Uterus (tissue), 4 donors: ENCODE results near the gene TRNP1. TPM values are rescaled to one million over a fixed set of nuclear protein-coding genes. Genes with fewer than 3 reads are reported as not detected.
"Not testable (repeated sequence)": the region's sequence is repeated elsewhere in the genome, so short reads cannot be mapped to it uniquely, and the experiment has no call there.

ENCODE experiments used
- DNase-seq, 2 donors: peaks; one replicate each; pipeline ENCODE4 v3.0.0-alpha.2; 2019 to 2020
- H3K27ac ChIP-seq, 2 donors: fragments of 200-600 bp; sonication (generic); 1 replicate in 1 of 2; 2 replicates in 1 of 2; pipeline ENCODE4 v1.5.1; 2016 to 2018
- H3K27me3 ChIP-seq, 2 donors: fragments of 200-600 bp; sonication (generic); one replicate each; pipeline ENCODE4 v1.5.1; 2018 to 2019; ENCODE audit warnings: control low read depth in 1 of 2
- H3K36me3 ChIP-seq, 2 donors: fragments of 200-600 bp; sonication (generic); one replicate each; pipeline ENCODE4 v1.5.1; 2019; ENCODE audit warnings: control low read depth in 1 of 2
- H3K4me1 ChIP-seq, 2 donors: fragments of 200-600 bp; sonication (generic); one replicate each; pipeline ENCODE4 v1.5.1; 2018 to 2019; ENCODE audit warnings: control low read depth in 1 of 2
- H3K4me3 ChIP-seq, 2 donors: fragments of 200-600 bp; sonication (generic); 1 replicate in 1 of 2; 2 replicates in 1 of 2; pipeline ENCODE4 v1.5.1; 2018 to 2019; ENCODE audit warnings: mild to moderate bottlenecking in 1 of 2
- H3K9me3 ChIP-seq, 2 donors: fragments of 200-600 bp; sonication (generic); one replicate each; pipeline ENCODE4 v1.5.1; 2019; ENCODE audit warnings: control low read depth in 1 of 2
- POLR2A ChIP-seq, 2 donors: fragments of 450-650 bp; IDR thresholded peaks; one replicate each; pipeline ENCODE4 v1.6.1; 2016; ENCODE audit warnings: antibody characterized with exemption in 2 of 2, mild to moderate bottlenecking in 1 of 2, moderate library complexity in 1 of 2
- intact Hi-C: fragments of 100-400 bp; cut with DNase I; formaldehyde crosslinking; loops from one replicate; pipeline ENCODE4 v1.15.1; 2023; ENCODE audit warnings: low total_unique reads
- total RNA-seq, 4 donors: library from RNA; depleted of rRNA in 3 of 4; stranded (reverse); fragments of >200 nt in 3 of 4; gene quantifications; one replicate each; pipeline versions ENCODE4 v1.1.0 to v1.2.4, GENCODE V29; 2014 to 2023
- TF ChIP-seq, protein P1 (sequence below), 4 experiments: fragments of 200-600 bp in 2 of 4; fragments of 450-650 bp in 2 of 4; sonication (generic) in 2 of 4; IDR thresholded peaks; one replicate each; pipeline ENCODE4 v1.5.1; 2016 to 2019; ENCODE audit warnings: antibody characterized with exemption in 4 of 4, mild to moderate bottlenecking in 2 of 4, moderate library complexity in 1 of 4
- donor health status: DM: yes; HTN: yes; CAD: no.

TRNP1 gene, protein sequence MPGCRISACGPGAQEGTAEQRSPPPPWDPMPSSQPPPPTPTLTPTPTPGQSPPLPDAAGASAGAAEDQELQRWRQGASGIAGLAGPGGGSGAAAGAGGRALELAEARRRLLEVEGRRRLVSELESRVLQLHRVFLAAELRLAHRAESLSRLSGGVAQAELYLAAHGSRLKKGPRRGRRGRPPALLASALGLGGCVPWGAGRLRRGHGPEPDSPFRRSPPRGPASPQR
- total RNA-seq = 10 to 100 TPM in 2 of 4 donors, 1 to 10 TPM in 2; 1.5 to 11.9 (median 7.2) TPM

DNA sequence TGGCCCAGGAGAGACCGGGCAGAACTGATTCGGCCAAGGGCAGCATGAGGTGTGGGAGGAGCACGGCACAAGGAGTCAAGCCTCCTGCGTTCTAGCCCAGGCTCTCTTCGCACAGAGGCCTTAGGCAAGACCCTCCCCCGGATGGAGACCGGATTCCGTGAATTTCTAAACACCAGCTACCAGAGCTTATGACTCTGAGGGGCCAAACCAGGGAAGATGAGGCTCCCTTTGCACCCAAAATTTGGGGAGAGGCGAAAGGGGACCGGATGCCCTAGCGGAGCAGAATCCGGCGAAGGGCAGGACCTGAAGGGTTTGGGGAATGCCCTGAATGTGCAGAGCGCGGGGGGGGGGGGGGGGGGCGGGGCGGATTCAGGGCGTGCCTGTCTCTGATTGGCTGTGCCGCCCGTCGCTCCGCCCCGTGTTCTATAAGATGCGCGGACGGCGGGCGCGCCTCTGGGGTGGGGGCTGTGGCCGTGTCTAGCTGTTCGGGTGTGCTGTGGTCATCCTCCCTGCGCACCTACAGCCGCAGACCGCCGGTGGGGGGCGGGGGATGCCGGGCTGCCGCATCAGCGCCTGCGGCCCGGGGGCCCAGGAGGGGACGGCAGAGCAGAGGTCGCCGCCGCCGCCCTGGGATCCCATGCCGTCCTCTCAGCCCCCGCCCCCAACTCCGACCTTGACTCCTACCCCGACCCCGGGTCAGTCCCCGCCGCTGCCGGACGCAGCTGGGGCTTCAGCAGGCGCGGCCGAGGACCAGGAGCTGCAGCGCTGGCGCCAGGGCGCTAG lies at the start of gene TRNP1:
TSS of gene TRNP1 (plus strand) at position 456 of the 783 bp plus-strand sequence. CDS start at position 551, 95 bp downstream.
- Histone ChIP-seq H3K4me1 (no peaks in the 10 kb centered on the region), H3K27ac (peak within 1 kb of the TSS; percentile 36 to 74), H3K27me3 (no peaks in the 10 kb centered on the region), H3K36me3 (no peaks in the 10 kb centered on the region), H3K9me3 (no peaks in the 10 kb centered on the region), H3K4me3 (peak within 1 kb of the TSS; percentile 41 to 69)
- DNase-seq = peak; percentile 62 to 72
- intact Hi-C loops = no loop called here
- TF ChIP-seq POLR2A (IDR thresholded peaks at IDR 0.05) = peak; percentile 23 to 72
- TF ChIP-seq, protein P1, sequence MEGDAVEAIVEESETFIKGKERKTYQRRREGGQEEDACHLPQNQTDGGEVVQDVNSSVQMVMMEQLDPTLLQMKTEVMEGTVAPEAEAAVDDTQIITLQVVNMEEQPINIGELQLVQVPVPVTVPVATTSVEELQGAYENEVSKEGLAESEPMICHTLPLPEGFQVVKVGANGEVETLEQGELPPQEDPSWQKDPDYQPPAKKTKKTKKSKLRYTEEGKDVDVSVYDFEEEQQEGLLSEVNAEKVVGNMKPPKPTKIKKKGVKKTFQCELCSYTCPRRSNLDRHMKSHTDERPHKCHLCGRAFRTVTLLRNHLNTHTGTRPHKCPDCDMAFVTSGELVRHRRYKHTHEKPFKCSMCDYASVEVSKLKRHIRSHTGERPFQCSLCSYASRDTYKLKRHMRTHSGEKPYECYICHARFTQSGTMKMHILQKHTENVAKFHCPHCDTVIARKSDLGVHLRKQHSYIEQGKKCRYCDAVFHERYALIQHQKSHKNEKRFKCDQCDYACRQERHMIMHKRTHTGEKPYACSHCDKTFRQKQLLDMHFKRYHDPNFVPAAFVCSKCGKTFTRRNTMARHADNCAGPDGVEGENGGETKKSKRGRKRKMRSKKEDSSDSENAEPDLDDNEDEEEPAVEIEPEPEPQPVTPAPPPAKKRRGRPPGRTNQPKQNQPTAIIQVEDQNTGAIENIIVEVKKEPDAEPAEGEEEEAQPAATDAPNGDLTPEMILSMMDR (IDR thresholded peaks at IDR 0.05) = no peak

DNA sequence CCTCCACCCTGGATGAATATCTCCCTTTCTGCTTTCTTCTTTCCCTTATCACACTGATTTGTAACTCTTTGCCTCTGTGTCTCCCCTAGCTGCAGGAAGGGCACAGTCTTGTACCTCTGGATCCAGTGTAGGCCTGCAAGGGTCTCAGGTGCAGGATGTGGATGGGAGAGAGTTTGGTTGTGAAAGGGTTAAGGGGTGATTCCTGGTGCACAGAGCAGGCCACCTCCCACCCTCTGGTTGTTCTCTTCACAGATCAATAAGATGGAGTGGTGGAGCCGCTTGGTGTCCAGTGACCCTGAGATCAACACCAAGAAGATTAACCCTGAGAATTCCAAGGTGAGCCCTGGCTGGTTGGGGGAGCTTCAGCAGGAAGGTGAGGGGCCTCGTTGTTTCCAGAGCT lies 48.4 kb upstream of the TRNP1 start:
- TF ChIP-seq, protein P1 (IDR thresholded peaks at IDR 0.05) = no peak
- TF ChIP-seq POLR2A (IDR thresholded peaks at IDR 0.05) = no peak
- no peak for DNase-seq
- H3K27ac ChIP-seq = no peak overlapping the region
- H3K4me3 ChIP-seq = no peak overlapping the region
- H3K4me1 ChIP-seq = no peaks in the 10 kb centered on the region
- H3K9me3 ChIP-seq = no peaks in the 10 kb centered on the region
- H3K27me3 ChIP-seq = no peaks in the 10 kb centered on the region
- intact Hi-C loops = no loop called here
- H3K36me3 ChIP-seq = no peaks in the 10 kb centered on the region

DNA sequence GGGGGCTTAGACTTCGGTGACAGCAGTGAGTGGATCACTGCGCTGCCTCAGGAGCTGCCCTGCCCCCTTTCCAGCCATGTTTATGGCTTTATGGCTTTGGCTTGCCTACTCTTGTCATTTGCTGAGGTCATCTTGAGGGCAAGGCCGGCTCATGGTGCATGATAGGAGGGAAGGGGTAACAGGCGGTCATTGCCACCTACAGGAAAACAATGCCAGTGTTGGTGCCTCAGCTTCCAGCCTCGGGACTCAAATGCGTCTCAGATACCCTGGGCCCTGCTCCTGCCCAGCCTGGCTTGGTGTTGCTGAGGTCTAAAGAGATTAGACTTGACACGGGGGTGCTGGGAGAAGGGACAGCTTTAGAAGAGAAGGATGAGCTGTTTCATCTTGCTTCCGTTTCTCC lies 47.8 kb upstream of the TRNP1 start:
- H3K4me3 ChIP-seq = no peak overlapping the region
- no peaks in the 10 kb centered on the region for H3K36me3 ChIP-seq
- no peak overlapping the region for H3K27ac ChIP-seq
- TF ChIP-seq POLR2A (IDR thresholded peaks at IDR 0.05) = no peak
- TF ChIP-seq, protein P1 (IDR thresholded peaks at IDR 0.05) = no peak
- intact Hi-C loops = no loop called here
- H3K9me3 ChIP-seq = no peaks in the 10 kb centered on the region
- DNase-seq = no peak
- H3K27me3 ChIP-seq = no peaks in the 10 kb centered on the region
- H3K4me1 ChIP-seq = no peaks in the 10 kb centered on the region

DNA sequence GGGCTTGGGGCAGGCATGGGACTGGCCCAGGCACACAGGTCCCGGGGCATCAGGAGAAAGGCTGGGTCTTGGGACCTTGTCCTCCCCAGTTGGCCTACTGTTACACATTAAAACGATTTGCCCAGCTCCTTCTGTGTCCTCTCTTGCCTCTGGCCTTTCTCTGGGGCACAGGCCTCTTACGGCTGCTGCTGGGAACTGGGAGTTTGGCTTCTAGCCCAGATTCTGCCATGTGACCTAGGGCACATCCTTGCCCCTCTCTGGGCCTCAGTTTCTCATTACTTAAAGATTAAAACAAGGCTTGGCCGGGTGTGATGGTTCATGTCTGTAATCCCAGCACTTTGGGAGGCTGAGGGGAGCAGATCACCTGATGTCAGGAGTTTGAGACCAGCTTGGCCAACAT lies 47.2 kb upstream of the TRNP1 start:
- intact Hi-C loops = no loop called here
- H3K4me1 ChIP-seq = no peaks in the 10 kb centered on the region
- no peaks in the 10 kb centered on the region for H3K9me3 ChIP-seq
- no peaks in the 10 kb centered on the region for H3K27me3 ChIP-seq
- no peak for TF ChIP-seq POLR2A (IDR thresholded peaks at IDR 0.05)
- TF ChIP-seq, protein P1 (IDR thresholded peaks at IDR 0.05) = no peak
- H3K4me3 ChIP-seq = no peak overlapping the region
- no peaks in the 10 kb centered on the region for H3K36me3 ChIP-seq
- no peak for DNase-seq
- H3K27ac ChIP-seq = no peak overlapping the region

DNA sequence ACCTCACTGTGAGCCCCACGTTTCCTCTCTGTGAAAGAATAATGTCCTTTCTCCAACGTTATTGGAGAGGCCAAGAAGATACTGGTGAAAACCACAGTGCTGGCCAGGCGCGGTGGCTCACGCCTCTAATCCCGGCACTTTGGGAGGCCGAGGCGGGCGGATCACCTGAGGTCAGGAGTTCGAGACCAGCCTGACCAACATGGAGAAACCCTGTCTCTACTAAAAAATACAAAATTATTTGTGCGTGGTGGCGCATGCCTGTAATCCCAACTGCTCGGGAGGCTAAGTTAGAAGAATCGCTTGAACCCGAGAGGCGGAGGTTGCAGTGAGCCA lies 44.8 kb upstream of the TRNP1 start:
- H3K4me1 ChIP-seq, H3K9me3 ChIP-seq, DNase-seq, H3K27ac ChIP-seq, H3K36me3 ChIP-seq, H3K4me3 ChIP-seq, intact Hi-C loops, H3K27me3 ChIP-seq: not testable (repeated sequence)
